Bronchial epithelial cell (primary cell): ENCODE results near the gene APC. TPM values are rescaled to one million over a fixed set of nuclear protein-coding genes. Genes with fewer than 3 reads are reported as not detected.
"Not testable (repeated sequence)": the region's sequence is repeated elsewhere in the genome, so short reads cannot be mapped to it uniquely, and the experiment has no call there.

Source experiments
- DNase-seq: peaks from one replicate; pipeline ENCODE4 v3.0.0-alpha.2; 2010; ENCODE audit warnings: low read depth
- FAIRE-seq: peaks from 2 replicates; lab custom pipeline; 2011; peaks lifted over from hg19 to GRCh38; lab: Jason Lieb, UNC
- H3K27me3 ChIP-seq: 2 replicates; pipeline ENCODE4 v1.5.1; 2011; ENCODE audit warnings: low read length; ENCODE audit not compliant: control insufficient read depth, insufficient read depth
- H3K36me3 ChIP-seq: 2 replicates; pipeline ENCODE4 v1.5.1; 2011; ENCODE audit warnings: low read length; ENCODE audit not compliant: control insufficient read depth, insufficient read depth
- H3K4me3 ChIP-seq: 2 replicates; pipeline ENCODE4 v1.5.1; 2011; ENCODE audit warnings: mild to moderate bottlenecking, low read depth, low read length, control low read depth
- CTCF ChIP-seq: IDR thresholded peaks from 2 replicates; pipeline ENCODE4 v1.5.1; 2011; ENCODE audit warnings: mild to moderate bottlenecking, moderate library complexity, low read length, control low read depth, inconsistent platforms; ENCODE audit not compliant: insufficient read depth, severe bottlenecking
- total RNA-seq: library from RNA; depleted of rRNA; stranded (reverse); fragments of >200 nt; gene quantifications from 2 replicates; pipeline ENCODE4 v1.2.1, GENCODE V29; 2014

The APC gene
- total RNA-seq, 1 donor from 2014 or later, result 33.7 TPM

- DNase-seq, result peak; percentile 89
- no peaks in the 10 kb centered on the region for H3K27me3 ChIP-seq
- FAIRE-seq, result no peak
- H3K36me3 ChIP-seq, result peaks cover 5% of the 10 kb centered on the region
- no peak for TF ChIP-seq CTCF
- no peak overlapping the region for H3K4me3 ChIP-seq
These were observed 141.1 kb downstream of the APC start for GRCh38 chr5:112878760-112879159.

DNA sequence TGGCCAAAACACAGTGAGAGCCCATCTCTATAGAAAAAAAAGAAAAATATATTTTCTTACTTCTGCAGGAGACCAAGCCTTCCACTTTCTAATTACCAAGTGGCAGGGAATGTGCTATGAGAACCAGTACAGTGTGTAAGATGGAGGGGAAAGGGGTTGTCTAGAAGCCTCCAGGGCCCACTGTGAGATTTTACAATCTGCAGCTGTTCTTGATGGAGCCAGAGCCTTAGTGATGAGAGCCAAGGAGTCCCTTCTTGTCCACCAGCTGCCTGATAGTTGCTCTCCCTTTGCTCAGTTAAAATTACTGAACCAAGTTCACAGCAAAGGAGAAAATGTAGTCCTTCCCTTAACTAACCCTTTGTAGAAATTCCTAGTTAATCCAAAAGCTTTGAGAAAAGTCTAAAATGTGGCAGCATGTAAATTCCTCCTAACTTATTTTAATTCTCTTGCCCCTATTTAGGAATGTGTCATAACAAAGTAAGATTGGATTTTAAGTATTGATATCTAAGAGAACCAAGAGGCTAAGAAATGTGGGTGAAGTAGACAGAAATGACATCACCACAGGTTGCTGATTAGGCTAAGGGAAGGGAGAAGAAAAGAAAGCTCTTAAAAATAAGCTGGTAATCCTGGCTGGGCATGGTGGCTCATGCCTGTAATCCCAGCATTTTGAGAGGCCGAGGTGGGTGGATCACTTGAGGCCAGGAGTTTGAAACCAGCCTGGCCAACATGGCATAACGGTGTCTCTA, 142.7 kb downstream of the APC start:
- DNase-seq (no peak), FAIRE-seq (no peak)
- Histone ChIP-seq H3K4me3 (no peak overlapping the region), H3K27me3 (no peaks in the 10 kb centered on the region), H3K36me3 (peaks cover 4% of the 10 kb centered on the region)
- no peak for TF ChIP-seq CTCF

- no peak overlapping the region for H3K4me3 ChIP-seq
- H3K36me3 ChIP-seq, result peaks cover 11% of the 10 kb centered on the region
- no peaks in the 10 kb centered on the region for H3K27me3 ChIP-seq
- TF ChIP-seq CTCF, result no peak
- FAIRE-seq (no peak), DNase-seq (no peak)
These were observed 145.5 kb downstream of the APC start for GRCh38 chr5:112883192-112883591.

DNA sequence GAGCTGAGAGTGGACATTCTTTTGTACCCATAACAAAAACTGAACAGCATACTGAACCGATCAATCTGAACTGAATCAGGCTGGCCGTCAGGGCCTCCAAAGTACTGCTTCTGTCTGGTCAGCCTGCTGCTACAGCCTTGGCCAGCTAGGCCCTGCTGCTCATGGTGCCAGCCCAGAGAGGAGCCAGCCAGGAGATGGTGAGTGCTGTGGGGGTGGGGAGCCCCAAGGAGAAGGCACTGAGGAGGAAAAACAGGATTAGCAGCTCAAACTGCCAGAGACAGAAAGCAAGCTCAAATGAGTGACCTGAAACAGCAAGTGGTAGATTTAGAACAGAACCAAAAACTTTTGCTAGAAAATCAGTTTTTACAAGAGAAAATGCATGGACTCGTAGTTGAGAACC, 147.3 kb downstream of the APC start:
- Histone ChIP-seq H3K4me3 (no peak overlapping the region), H3K27me3 (no peaks in the 10 kb centered on the region), H3K36me3 (peaks cover 11% of the 10 kb centered on the region)
- no peak for TF ChIP-seq CTCF
- DNase-seq, result no peak
- no peak for FAIRE-seq

DNA sequence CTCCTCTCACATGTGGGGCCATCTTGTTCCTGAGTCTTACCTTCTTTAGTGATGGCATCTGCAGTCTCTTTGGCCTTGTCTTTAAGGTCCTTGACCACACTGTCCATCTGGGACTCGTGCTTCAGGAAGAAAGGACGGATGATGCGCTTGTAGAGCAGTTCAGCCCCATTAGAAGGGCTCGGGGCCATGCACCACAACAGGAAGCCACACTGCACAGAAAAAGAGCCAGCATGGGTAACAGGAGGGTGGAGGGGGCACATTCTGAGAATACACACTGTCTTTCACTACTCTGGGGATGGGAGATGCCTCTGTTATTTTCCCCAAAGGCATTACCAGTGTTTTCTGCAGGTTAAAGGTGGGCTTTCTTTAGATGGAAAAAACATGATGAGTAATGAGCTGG, 149.3 kb downstream of the APC start:
- no peak for FAIRE-seq

GRCh38 chr5:112892066-112892465, 154.4 kb downstream of the APC start:
- H3K4me3 ChIP-seq, H3K36me3 ChIP-seq, DNase-seq, H3K27me3 ChIP-seq, FAIRE-seq: not testable (repeated sequence)

More for the DNA sequence above, 149.3 kb downstream of the APC start:
- no peak for TF ChIP-seq CTCF
- Histone ChIP-seq H3K36me3 (peaks cover 11% of the 10 kb centered on the region), H3K27me3 (no peaks in the 10 kb centered on the region), H3K4me3 (no peak overlapping the region)
- no peak for DNase-seq
